Measurements from ENCODE around the gene PRDM11.

Gene PRDM11

GRCh38 chr11:45184640-45185039 is 38.2 kb downstream of the PRDM11 start:
- no peaks in the 10 kb centered on the region for H3K79me2 ChIP-seq (ENCODE audit: insufficient read depth, low read depth)
- H3K4me1 ChIP-seq (ENCODE audit: low read depth, poor library complexity, severe bottlenecking) = no peaks in the 10 kb centered on the region
- H2AFZ ChIP-seq (ENCODE audit: low read depth) = no peak overlapping the region
- no peak overlapping the region for H3K4me2 ChIP-seq
- H3K27me3 ChIP-seq (ENCODE audit: insufficient read depth, low read depth) = no peaks in the 10 kb centered on the region
- H3K36me3 ChIP-seq (ENCODE audit: insufficient read depth) = no peaks in the 10 kb centered on the region
- H3K4me3 ChIP-seq (IDR thresholded peaks at IDR 0.05; ENCODE audit: insufficient read depth, low read depth, low read length) = no peak overlapping the region
- no peaks in the 10 kb centered on the region for H4K20me1 ChIP-seq (ENCODE audit: insufficient read depth)
- no peak overlapping the region for H3K9ac ChIP-seq
- no peak for TF ChIP-seq CTCF (conservative IDR thresholded peaks at IDR 0.05; ENCODE audit: low read depth, low read length)
- no peak overlapping the region for H3K27ac ChIP-seq

GRCh38 chr11:45185228-45185729 is 38.8 kb downstream of the PRDM11 start:
- Histone ChIP-seq H3K27me3 (ENCODE audit: insufficient read depth, low read depth) (no peaks in the 10 kb centered on the region), H3K4me1 (ENCODE audit: low read depth, poor library complexity, severe bottlenecking) (no peaks in the 10 kb centered on the region), H3K4me2 (no peak overlapping the region), H3K36me3 (ENCODE audit: insufficient read depth) (no peaks in the 10 kb centered on the region), H2AFZ (ENCODE audit: low read depth) (no peak overlapping the region), H4K20me1 (ENCODE audit: insufficient read depth) (no peaks in the 10 kb centered on the region), H3K9ac (no peak overlapping the region), H3K27ac (no peak overlapping the region), H3K79me2 (ENCODE audit: insufficient read depth, low read depth) (no peaks in the 10 kb centered on the region), H3K4me3 (IDR thresholded peaks at IDR 0.05; ENCODE audit: insufficient read depth, low read depth, low read length) (no peak overlapping the region)
- no peak for TF ChIP-seq CTCF (conservative IDR thresholded peaks at IDR 0.05; ENCODE audit: low read depth, low read length)

- H3K27ac ChIP-seq = no peak overlapping the region
- H3K79me2 ChIP-seq (ENCODE audit: insufficient read depth, low read depth) = no peaks in the 10 kb centered on the region
- H3K9ac ChIP-seq = no peak overlapping the region
- H4K20me1 ChIP-seq (ENCODE audit: insufficient read depth) = no peaks in the 10 kb centered on the region
- H3K36me3 ChIP-seq (ENCODE audit: insufficient read depth) = no peaks in the 10 kb centered on the region
- no peak overlapping the region for H2AFZ ChIP-seq (ENCODE audit: low read depth)
- no peaks in the 10 kb centered on the region for H3K4me1 ChIP-seq (ENCODE audit: low read depth, poor library complexity, severe bottlenecking)
- H3K4me2 ChIP-seq = no peak overlapping the region
- H3K4me3 ChIP-seq (IDR thresholded peaks at IDR 0.05; ENCODE audit: insufficient read depth, low read depth, low read length) = no peak overlapping the region
- TF ChIP-seq CTCF (conservative IDR thresholded peaks at IDR 0.05; ENCODE audit: low read depth, low read length) = no peak
- H3K27me3 ChIP-seq (ENCODE audit: insufficient read depth, low read depth) = no peaks in the 10 kb centered on the region
Measured at GRCh38 chr11:45187375-45187774, 40.9 kb downstream of the PRDM11 start.

- Histone ChIP-seq H3K4me1 (ENCODE audit: low read depth, poor library complexity, severe bottlenecking) (no peaks in the 10 kb centered on the region), H3K27ac (no peak overlapping the region), H3K4me2 (no peak overlapping the region), H2AFZ (ENCODE audit: low read depth) (no peak overlapping the region), H4K20me1 (ENCODE audit: insufficient read depth) (no peaks in the 10 kb centered on the region), H3K36me3 (ENCODE audit: insufficient read depth) (no peaks in the 10 kb centered on the region), H3K79me2 (ENCODE audit: insufficient read depth, low read depth) (no peaks in the 10 kb centered on the region), H3K9ac (no peak overlapping the region), H3K27me3 (ENCODE audit: insufficient read depth, low read depth) (no peaks in the 10 kb centered on the region), H3K4me3 (IDR thresholded peaks at IDR 0.05; ENCODE audit: insufficient read depth, low read depth, low read length) (no peak overlapping the region)
- no peak for TF ChIP-seq CTCF (conservative IDR thresholded peaks at IDR 0.05; ENCODE audit: low read depth, low read length)
Measured at GRCh38 chr11:45188127-45188526, 41.7 kb downstream of the PRDM11 start.

Measured in KMS-11 (cell line).